CD4-positive, alpha-beta T cell treated with Interferon gamma for 1 hour (primary cell): ENCODE measurements around the gene TBL3.

Source experiments
- DNase-seq: peaks from one replicate; pipeline ENCODE4 v3.0.0-alpha.2; 2020

TBL3 gene

DNA sequence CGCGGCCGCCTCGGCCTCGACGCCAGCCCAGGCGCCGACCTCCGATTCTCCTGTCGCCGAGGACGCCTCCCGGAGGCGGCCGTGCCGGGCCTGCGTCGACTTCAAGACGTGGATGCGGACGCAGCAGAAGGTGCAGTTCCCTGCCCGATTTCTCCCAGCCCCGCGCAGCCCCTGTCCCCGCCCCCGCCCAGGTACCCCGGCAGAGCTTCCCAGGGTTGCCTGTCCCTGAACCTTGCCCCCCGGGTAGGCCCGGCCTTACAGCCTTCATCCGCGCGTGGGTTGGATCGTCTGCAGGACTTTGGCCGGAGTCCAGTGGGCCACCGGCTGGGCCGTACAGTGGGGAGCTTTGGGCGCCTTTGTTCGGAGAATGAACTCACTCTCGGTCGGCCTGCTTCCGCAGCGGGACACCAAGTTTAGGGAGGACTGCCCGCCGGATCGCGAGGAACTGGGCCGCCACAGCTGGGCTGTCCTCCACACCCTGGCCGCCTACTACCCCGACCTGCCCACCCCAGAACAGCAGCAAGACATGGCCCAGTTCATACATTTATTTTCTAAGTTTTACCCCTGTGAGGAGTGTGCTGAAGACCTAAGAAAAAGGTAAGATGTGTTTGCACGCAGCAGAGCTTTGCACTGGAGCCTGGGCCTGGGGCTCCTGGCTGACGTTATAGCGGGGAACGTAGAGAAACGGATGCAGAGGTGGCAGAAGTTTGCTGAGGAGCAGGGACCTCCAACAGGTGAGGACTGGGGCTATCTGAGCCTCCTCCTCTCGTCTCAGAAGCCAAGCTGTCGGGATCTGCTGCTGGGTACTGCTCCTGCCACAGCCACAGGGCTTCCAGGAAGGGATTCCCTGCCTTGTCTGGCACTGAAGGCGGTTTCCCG is 12.7 kb downstream of the TBL3 start:
- DNase-seq: no peak

DNA sequence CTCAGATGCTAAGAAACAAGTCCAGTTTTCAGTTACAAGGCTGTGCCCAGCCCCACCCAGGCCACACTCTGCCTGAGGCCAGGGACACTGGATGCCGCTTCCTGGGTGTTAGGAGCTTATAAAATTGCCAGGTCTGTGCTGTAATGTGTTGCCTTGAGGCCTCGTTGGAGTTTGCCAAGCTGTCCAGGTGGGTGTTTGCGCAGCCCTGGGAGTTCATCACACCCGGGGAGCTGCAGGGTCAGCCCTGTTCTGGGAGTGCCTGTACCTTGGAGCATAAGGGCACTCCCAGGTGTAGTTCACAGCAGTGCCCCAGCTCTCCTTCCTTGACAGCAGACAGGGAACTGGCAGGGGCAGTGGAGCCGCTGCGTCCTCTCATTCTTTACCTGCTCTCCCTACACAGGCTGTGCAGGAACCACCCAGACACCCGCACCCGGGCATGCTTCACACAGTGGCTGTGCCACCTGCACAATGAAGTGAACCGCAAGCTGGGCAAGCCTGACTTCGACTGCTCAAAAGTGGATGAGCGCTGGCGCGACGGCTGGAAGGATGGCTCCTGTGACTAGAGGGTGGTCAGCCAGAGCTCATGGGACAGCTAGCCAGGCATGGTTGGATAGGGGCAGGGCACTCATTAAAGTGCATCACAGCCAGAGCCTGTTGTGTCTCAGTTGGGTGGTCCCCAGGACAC is 13.8 kb downstream of the TBL3 start:
- no peak for DNase-seq

GRCh38 chr16:1987198-1987597 is 15.3 kb downstream of the TBL3 start:
- no peak for DNase-seq

- DNase-seq: no peak
These were observed 17.6 kb downstream of the TBL3 start, which contains the start of gene SYNGR3 for GRCh38 chr16:1989209-1990100. Gene SYNGR3, plus strand, starts transcription at chr16:1989970. Its CDS starts 133 bp downstream, at chr16:1990103.

GRCh38 chr16:1990101-1990350 is 18.2 kb downstream of the TBL3 start:
- DNase-seq: no peak

GRCh38 chr16:1990351-1991134 is 18.7 kb downstream of the TBL3 start:
- peak; percentile 68 for DNase-seq

GRCh38 chr16:1991135-1991551 is 19.3 kb downstream of the TBL3 start:
- DNase-seq: peak; percentile 79

- DNase-seq: no peak
These were observed 19.7 kb downstream of the TBL3 start for GRCh38 chr16:1991588-1991947.

GRCh38 chr16:1991948-1992703 is 20.3 kb downstream of the TBL3 start:
- DNase-seq: peak; percentile 96

DNA sequence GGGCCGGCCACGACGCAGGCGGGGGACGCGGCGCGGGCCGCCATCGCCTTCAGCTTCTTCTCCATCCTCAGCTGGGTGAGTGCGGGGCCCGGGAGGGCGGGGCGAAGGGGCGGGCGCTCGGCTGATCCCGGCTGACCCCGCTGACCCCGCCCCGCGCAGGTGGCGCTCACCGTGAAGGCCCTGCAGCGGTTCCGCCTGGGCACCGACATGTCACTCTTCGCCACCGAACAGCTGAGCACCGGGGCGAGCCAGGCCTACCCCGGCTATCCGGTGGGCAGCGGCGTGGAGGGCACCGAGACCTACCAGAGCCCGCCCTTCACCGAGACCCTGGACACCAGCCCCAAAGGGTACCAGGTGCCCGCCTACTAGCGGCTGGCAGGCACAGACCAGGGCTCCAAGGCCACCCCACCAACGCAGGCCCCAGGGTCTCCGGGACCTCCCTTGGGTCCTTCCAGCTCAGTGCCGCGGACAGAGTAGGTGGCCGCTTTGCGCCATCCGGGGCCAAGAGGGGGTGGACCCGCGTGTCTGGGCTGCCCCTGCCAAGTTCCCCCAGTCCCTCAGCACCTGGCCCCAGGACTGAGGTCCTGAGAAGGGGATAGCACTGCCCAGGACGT is 21.0 kb downstream of the TBL3 start:
- DNase-seq: no peak

DNA sequence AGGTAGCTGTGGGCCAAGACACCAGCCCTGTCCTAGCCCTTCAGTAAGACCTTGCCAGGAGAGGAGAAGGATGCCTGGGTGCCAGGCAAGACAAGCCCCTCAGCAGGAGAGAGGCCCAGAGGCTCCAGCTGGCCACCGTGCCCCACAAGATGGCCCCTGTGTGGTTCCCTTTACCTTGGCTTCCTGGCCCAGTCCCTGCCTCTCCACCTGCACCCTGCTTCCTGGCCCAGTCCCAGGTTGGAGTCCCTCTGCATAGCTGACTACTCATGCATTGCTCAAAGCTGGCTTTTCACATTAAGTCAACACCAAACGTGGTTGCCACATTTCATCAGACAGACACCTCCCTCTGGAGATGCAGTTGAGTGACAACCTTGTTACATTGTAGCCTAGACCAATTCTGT is 21.9 kb downstream of the TBL3 start:
- no peak for DNase-seq

- no peak for DNase-seq
These were observed 25.9 kb downstream of the TBL3 start for GRCh38 chr16:1997494-1998359.

DNA sequence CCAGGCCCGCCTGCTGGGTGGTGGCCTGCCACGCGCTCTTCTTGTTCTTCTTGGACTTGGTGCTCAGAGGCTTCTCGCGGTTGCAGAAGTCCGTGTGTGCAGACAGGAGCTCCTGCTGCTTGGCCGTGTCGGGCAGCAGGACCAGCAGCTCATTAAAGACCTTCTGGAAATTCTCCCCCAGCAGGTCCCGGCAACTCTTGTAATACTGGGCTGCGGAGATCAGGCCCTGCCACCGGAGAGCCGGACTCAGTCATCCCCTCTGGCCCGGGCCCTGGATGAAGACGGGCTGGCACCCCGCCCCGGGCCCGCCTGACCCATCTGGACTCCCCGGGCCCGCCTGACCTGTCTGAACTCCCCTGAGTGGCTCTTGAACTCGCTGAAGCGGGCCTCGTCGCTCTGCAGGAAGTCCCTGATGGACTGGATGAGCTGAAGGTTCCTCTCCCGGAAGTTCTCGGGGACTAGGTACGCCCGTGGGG is 26.5 kb downstream of the TBL3 start:
- no peak for DNase-seq

DNA sequence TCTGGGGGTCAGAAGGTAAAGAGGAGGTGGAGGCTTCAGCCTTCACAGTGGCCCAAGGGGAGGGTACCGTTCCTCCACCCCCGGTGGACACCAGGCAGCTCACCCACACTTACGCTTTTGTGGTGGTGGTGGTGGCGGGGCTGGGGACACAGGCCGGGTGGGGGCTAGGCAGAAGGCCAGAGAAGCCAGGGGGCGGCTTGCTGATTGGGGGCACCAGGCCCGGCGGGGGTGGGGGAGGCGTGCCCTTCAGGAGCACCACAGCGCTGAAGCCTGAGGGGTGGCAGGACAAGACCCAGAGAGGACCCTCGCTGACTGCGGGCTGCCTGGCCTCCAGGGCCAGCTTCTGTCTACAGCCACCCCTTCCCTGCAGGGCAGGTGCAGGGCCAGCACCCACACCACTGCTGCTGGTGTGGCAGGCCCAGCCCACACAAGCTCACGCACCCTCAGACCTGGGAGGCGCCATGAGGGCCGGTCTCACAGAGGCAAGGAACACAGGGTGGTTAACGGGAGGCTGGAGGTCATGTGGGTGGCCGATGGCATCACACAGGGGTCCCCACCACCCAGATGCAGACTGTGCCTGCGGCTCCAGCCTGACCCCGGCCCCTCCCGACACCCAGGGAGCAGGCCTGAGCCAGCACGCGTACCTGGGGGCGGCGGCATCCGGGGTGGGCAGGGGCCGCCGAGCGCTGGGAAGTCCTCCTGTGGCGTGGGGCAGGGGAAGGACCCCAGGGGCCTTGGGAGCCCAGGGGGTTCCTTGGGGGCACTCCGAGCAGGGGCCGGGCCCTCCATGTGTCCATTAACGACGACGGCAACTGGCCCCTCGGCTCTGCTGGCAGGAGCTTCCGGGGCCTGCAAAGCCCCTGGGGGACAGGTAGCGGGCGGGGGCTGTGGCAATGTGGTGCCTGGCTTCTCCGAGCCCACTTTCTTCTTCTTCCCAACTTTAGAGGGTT is 27.3 kb downstream of the TBL3 start:
- DNase-seq: no peak

- DNase-seq: no peak
These were observed 28.1 kb downstream of the TBL3 start for GRCh38 chr16:1999866-2000514.

DNA sequence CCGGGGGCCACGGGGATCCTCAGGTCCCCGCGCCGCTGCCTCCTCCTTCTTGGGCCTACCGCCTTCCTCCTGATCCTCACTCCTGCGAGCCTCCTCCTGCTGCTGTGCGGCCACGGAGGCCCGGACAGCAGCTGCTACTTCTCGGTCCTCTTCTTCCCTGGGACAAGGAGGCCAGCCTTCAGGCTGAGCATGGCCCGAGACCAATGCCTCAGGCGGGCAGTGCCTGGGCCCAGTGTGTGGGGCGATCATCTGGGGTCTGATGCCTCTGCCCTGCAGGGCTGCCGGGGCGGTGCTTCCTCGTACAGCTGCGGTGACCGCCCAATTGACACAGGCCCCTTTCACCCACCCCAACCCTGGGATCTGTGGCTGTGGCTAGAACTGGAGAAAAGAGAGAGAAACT is 29.2 kb downstream of the TBL3 start:
- DNase-seq: no peak

- DNase-seq: no peak
These were observed 29.9 kb downstream of the TBL3 start for GRCh38 chr16:2001456-2002355.
